Measurements from ENCODE around the gene SLC35E4. TPM values are rescaled to one million over a fixed set of nuclear protein-coding genes. Genes with fewer than 3 reads are reported as not detected.

SLC35E4 gene
- total RNA-seq, 6 experiments from 2014 or later = 0.22 to 1.7 (median 0.48) TPM

DNA sequence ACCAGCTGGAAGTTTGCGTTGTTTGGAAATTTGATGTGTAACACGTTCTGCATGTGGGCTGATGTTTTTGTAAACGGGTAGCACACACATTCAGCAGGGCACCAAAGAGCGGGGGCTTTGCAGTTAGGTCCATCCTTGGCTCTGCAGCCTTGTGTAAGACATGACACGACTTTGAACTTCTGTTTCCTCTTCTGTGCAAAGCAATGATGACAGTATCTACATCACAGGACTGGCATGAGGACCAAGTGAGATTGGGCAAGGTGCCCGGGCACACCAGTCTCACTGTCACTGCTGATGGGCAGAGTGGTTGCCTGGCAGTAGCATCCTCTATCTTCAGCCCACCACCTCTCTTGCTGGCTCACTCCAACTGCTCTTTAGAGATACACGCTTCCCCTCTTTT, 25.3 kb upstream of the SLC35E4 start:
- ATAC-seq (no peak), DNase-seq (peak in 1 of 3 donors; percentile 34)
- Histone ChIP-seq H3K36me3 (peaks cover 0 to 3% (median 0%) of the 10 kb centered on the region in 4 donors), H3K4me3 (no peak overlapping the region), H3K27me3 (no peaks in the 10 kb centered on the region), H3K4me1 (peaks cover 0 to 16% (median 5%) of the 10 kb centered on the region in 4 donors), H3K27ac (no peak overlapping the region), H3K9me3 (no peaks in the 10 kb centered on the region)
- WGBS (ENCODE audit: insufficient coverage, low coverage, low lambda C conversion rate, missing lambda C conversion rate) = 61% methylated on average over 6 of the region's 7 CpGs
- no peak for TF ChIP-seq POLR2A (IDR thresholded peaks at IDR 0.05)
- TF ChIP-seq, protein P1, sequence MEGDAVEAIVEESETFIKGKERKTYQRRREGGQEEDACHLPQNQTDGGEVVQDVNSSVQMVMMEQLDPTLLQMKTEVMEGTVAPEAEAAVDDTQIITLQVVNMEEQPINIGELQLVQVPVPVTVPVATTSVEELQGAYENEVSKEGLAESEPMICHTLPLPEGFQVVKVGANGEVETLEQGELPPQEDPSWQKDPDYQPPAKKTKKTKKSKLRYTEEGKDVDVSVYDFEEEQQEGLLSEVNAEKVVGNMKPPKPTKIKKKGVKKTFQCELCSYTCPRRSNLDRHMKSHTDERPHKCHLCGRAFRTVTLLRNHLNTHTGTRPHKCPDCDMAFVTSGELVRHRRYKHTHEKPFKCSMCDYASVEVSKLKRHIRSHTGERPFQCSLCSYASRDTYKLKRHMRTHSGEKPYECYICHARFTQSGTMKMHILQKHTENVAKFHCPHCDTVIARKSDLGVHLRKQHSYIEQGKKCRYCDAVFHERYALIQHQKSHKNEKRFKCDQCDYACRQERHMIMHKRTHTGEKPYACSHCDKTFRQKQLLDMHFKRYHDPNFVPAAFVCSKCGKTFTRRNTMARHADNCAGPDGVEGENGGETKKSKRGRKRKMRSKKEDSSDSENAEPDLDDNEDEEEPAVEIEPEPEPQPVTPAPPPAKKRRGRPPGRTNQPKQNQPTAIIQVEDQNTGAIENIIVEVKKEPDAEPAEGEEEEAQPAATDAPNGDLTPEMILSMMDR (IDR thresholded peaks at IDR 0.05) = no peak
- intact Hi-C loops (cut with DNase I) = no loop called here

DNA sequence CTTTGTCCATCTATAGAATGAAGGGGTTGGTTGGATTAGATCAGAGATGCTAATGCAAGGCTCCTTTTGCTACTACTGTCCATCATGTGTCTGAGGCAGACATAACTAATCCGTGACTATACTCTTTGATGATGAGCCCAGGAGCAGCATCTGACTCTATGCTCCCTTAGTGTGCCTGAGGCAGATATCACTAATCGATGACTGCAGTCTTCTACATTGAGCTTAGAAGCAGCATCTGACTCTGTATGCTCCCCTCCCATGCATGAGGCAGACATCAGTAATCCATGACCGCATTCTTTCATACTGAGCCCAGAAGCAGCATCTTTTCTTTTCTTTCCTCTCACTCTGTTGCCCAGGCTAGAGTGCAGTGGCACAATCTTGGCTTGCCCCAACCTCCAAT, 24.4 kb upstream of the SLC35E4 start:
- ATAC-seq (no peak), DNase-seq (no peak)
- TF ChIP-seq, protein P1 (IDR thresholded peaks at IDR 0.05) = no peak
- no peak for TF ChIP-seq POLR2A (IDR thresholded peaks at IDR 0.05)
- H3K36me3 ChIP-seq = peaks cover 0 to 3% (median 0%) of the 10 kb centered on the region in 4 donors
- H3K27me3 ChIP-seq = no peaks in the 10 kb centered on the region
- H3K4me3 ChIP-seq = no peak overlapping the region
- H3K9me3 ChIP-seq = no peaks in the 10 kb centered on the region
- H3K4me1 ChIP-seq = peaks cover 0 to 7% (median under 1%) of the 10 kb centered on the region in 4 donors
- intact Hi-C loops (cut with DNase I) = no loop called here
- no peak overlapping the region for H3K27ac ChIP-seq
- WGBS (ENCODE audit: insufficient coverage, low coverage, low lambda C conversion rate, missing lambda C conversion rate) = 89% methylated on average over 1 of the region's 3 CpGs

DNA sequence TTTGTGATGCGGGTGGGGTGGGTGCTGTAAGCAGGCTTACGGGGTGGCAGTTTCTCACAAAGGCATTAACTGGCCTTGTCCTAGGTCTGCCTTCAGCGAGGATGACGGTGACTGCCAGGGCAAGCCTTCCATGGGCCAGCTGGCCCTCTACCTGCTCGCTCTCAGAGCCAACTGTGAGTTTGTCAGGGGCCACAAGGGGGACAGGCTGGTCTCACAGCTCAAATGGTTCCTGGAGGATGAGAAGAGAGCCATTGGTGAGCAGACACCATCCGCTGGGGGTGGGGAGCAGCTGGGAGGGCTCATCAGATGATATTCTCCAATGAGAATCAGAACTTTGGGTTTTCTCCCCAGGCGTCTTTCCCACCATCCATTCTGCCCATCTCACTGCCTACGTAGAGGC, 22.8 kb upstream of the SLC35E4 start:
- no peak for ATAC-seq
- 92% methylated on average over 2 of the region's 8 CpGs for WGBS (ENCODE audit: insufficient coverage, low coverage, low lambda C conversion rate, missing lambda C conversion rate)
- Histone ChIP-seq H3K4me1 (no peaks in the 10 kb centered on the region), H3K27ac (no peak overlapping the region), H3K4me3 (no peak overlapping the region), H3K27me3 (no peaks in the 10 kb centered on the region), H3K36me3 (peaks cover 0 to 3% (median 0%) of the 10 kb centered on the region in 4 donors), H3K9me3 (no peaks in the 10 kb centered on the region)
- intact Hi-C loops (cut with DNase I) = no loop called here
- DNase-seq = no peak
- TF ChIP-seq POLR2A (IDR thresholded peaks at IDR 0.05) = no peak
- TF ChIP-seq, protein P1 (IDR thresholded peaks at IDR 0.05) = no peak

DNA sequence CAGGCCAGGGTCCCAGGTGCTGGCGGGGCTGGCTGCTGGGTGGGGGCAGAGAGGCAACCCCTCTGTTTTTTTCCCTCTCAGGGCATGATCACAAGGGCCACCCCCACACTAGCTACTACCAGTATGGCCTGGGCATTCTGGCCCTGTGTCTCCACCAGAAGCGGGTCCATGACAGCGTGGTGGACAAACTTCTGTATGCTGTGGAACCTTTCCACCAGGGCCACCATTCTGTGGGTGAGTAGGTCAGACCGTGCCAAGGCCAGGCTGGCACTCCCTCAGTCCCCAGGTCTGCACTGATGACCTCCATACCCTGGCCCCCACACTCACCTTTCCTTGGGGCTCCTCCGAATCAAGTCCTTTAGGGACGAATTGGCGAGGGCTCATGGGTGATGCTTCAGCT, 21.3 kb upstream of the SLC35E4 start:
- DNase-seq = no peak
- H3K36me3 ChIP-seq = peaks cover 0 to 3% (median 0%) of the 10 kb centered on the region in 4 donors
- TF ChIP-seq, protein P1 (IDR thresholded peaks at IDR 0.05) = no peak
- no peak for TF ChIP-seq POLR2A (IDR thresholded peaks at IDR 0.05)
- ATAC-seq = no peak
- intact Hi-C loops (cut with DNase I) = no loop called here
- H3K4me1 ChIP-seq = no peaks in the 10 kb centered on the region
- no peak overlapping the region for H3K4me3 ChIP-seq
- H3K9me3 ChIP-seq = no peaks in the 10 kb centered on the region
- H3K27ac ChIP-seq = no peak overlapping the region
- no peaks in the 10 kb centered on the region for H3K27me3 ChIP-seq
- no CpG with 5 or more reads among the region's 7 CpGs for WGBS (ENCODE audit: insufficient coverage, low coverage, low lambda C conversion rate, missing lambda C conversion rate)

DNA sequence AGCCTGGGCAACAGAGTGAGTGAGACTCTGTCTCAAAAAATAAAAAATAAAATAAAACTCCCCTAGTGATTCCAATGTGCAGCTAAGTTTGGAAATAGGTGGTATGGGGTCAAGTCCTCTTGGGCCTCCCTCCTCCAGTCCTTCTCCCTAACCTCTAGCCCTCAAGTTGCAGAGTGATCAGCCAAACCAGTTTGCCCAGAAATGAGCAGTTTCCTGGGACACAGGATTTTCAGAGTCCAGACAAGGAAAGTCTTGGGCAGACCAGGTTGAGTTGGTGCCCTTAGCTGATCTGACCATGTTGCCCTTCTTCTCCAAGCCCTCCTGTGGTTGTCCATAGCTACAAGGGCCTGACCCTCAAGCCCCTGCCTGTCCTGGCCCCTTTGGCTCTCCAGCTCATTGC, 20.7 kb upstream of the SLC35E4 start:
- DNase-seq = no peak
- no peak overlapping the region for H3K4me3 ChIP-seq
- H3K27me3 ChIP-seq = no peaks in the 10 kb centered on the region
- H3K4me1 ChIP-seq = no peaks in the 10 kb centered on the region
- TF ChIP-seq, protein P1 (IDR thresholded peaks at IDR 0.05) = no peak
- TF ChIP-seq POLR2A (IDR thresholded peaks at IDR 0.05) = no peak
- H3K36me3 ChIP-seq = peaks cover 0 to 3% (median 0%) of the 10 kb centered on the region in 4 donors
- no peak overlapping the region for H3K27ac ChIP-seq
- ATAC-seq = no peak
- H3K9me3 ChIP-seq = no peaks in the 10 kb centered on the region
- intact Hi-C loops (cut with DNase I) = no loop called here

Data from right lobe of liver (tissue), 6 donors.